ENCODE results near the gene PTGES. TPM values are rescaled to one million over a fixed set of nuclear protein-coding genes. Genes with fewer than 3 reads are reported as not detected.

PTGES gene
- polyA plus RNA-seq, 1 of the 3 experiments (the other 2 are of a cell fraction): 5.2 TPM

DNA sequence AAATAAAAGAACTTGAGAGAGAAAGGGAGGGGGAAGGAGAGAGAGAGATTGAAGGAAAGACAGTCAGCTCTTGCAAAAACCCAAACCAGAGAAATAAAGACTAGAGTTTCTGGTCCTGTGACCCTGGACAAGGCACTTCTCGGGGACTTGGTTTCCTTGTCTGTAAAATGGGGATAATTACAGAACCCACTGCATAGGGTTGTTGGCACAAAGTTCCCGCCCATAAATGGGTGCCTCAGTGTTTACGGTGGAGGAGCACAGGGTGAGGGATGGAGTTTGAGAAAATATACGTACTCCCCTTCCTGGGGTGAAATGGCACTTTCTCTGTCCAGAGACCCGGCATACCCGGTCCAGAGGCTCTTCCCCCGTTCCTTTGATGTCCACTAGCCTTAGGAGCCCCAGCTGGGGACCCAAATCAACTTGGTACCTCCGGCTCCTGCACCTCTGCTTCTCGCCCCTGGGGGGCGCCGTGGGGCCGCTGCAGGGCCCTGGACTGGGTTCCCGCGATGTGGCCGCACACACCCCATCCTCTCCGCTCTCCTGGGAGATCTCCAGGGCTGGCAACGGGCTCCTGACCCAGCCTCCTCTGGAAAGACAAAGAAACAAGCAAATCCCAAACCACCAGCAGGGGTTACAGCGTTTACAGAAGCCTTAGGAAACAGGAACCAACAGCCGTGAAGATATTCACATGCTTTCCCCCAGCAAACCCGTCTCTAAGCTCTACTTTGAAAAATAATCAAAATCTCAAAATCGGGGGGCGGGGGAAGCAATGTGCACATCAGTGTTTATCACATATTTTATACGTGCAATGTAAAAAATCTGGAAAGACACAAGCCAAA is 26.3 kb downstream of the PTGES start (continued):
- TF ChIP-seq, protein P1, sequence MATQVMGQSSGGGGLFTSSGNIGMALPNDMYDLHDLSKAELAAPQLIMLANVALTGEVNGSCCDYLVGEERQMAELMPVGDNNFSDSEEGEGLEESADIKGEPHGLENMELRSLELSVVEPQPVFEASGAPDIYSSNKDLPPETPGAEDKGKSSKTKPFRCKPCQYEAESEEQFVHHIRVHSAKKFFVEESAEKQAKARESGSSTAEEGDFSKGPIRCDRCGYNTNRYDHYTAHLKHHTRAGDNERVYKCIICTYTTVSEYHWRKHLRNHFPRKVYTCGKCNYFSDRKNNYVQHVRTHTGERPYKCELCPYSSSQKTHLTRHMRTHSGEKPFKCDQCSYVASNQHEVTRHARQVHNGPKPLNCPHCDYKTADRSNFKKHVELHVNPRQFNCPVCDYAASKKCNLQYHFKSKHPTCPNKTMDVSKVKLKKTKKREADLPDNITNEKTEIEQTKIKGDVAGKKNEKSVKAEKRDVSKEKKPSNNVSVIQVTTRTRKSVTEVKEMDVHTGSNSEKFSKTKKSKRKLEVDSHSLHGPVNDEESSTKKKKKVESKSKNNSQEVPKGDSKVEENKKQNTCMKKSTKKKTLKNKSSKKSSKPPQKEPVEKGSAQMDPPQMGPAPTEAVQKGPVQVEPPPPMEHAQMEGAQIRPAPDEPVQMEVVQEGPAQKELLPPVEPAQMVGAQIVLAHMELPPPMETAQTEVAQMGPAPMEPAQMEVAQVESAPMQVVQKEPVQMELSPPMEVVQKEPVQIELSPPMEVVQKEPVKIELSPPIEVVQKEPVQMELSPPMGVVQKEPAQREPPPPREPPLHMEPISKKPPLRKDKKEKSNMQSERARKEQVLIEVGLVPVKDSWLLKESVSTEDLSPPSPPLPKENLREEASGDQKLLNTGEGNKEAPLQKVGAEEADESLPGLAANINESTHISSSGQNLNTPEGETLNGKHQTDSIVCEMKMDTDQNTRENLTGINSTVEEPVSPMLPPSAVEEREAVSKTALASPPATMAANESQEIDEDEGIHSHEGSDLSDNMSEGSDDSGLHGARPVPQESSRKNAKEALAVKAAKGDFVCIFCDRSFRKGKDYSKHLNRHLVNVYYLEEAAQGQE (IDR thresholded peaks at IDR 0.05; ENCODE audit: low read depth, low read length): no peak

- POLR2A ChIA-PET: interaction anchor here (0.6 kb wide), 1 partner anchor 76 kb away, joined by 3 read pairs; no protein-coding TSS in a partner anchor
- Histone ChIP-seq H3K9me3 (no peaks in the 10 kb centered on the region), H3K36me3 (replicated peaks in 1 of 2; ENCODE audit: control insufficient read depth in 1 of 2, insufficient read depth in 2 of 2, low read length in 1 of 2) (no peaks in the 10 kb centered on the region), H3F3A (replicated peaks; ENCODE audit: insufficient read depth) (no peaks in the 10 kb centered on the region), H4K20me1 (ENCODE audit: insufficient read depth) (no peaks in the 10 kb centered on the region), H3K4me3 (ENCODE audit: low read depth in 2 of 2, low read length in 1 of 2) (no peak overlapping the region), H3K27me3 (ENCODE audit: insufficient read depth) (no peaks in the 10 kb centered on the region), H3K27ac (ENCODE audit: low read depth in 2 of 2, low read length in 1 of 2) (peak overlapping the region in 1 of 2 experiments; percentile 18; a peak in 1 of 4 replicates), H3K9ac (no peak overlapping the region), H3K4me2 (no peak overlapping the region), H3K79me2 (ENCODE audit: insufficient read depth) (no peaks in the 10 kb centered on the region), H2AFZ (ENCODE audit: low read depth) (no peak overlapping the region), H3K9me2 (no peaks in the 10 kb centered on the region), H3K4me1 (ENCODE audit: control insufficient read depth in 1 of 2, insufficient read depth in 2 of 2, low read depth in 1 of 2, low read length in 1 of 2) (peaks cover 0 to 7% of the 10 kb centered on the region in 2 experiments; a peak in 1 of 4 replicates)
- 24% methylated on average over 4 of the region's 10 CpGs for WGBS (ENCODE audit: low lambda C conversion rate)
- TF ChIP-seq YY1 (IDR thresholded peaks at IDR 0.05; ENCODE audit: low read depth) (no peak), GATA2 (CRISPR knock-in tag; IDR thresholded peaks at IDR 0.05) (no peak), NRF1 (IDR thresholded peaks at IDR 0.05; ENCODE audit: low read depth, low read length) (no peak), USF1 (IDR thresholded peaks at IDR 0.05; ENCODE audit: borderline replicate concordance, low read depth) (no peak), GABPA (IDR thresholded peaks at IDR 0.05; ENCODE audit: low read depth) (no peak), FOSL2 (IDR thresholded peaks at IDR 0.05; ENCODE audit: borderline replicate concordance, low read depth) (no peak), MXI1 (IDR thresholded peaks at IDR 0.05; ENCODE audit: low read depth, low read length) (no peak)
- TF ChIP-seq, protein P2, sequence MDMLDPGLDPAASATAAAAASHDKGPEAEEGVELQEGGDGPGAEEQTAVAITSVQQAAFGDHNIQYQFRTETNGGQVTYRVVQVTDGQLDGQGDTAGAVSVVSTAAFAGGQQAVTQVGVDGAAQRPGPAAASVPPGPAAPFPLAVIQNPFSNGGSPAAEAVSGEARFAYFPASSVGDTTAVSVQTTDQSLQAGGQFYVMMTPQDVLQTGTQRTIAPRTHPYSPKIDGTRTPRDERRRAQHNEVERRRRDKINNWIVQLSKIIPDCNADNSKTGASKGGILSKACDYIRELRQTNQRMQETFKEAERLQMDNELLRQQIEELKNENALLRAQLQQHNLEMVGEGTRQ (IDR thresholded peaks at IDR 0.05; ENCODE audit: borderline replicate concordance, low read depth, low read length): no peak
- CTCF ChIA-PET: interaction anchor here (0.6 to 6.1 kb wide), 37 partner anchors 8 to 115 kb away, joined by 3 to 115 read pairs (median 9); partner anchors contain the start of genes ASB6 and PRRX2
- DNase-seq: peak; percentile 67
Measured at GRCh38 chr9:129725795-129726251, 27.0 kb downstream of the PTGES start.

Measured in SK-N-SH (cell line).